ENCODE data around the gene GABBR2.
"Not testable (repeated sequence)": the region's sequence is repeated elsewhere in the genome, so short reads cannot be mapped to it uniquely, and the experiment has no call there.

The GABBR2 gene

GRCh38 chr9:98515506-98516204 lies 193.1 kb downstream of the GABBR2 start:
- no peak for DNase-seq (ENCODE audit: low read depth)
- no peak overlapping the region for H3K4me3 ChIP-seq (ENCODE audit: low read length)
- no peak for TF ChIP-seq CTCF (conservative IDR thresholded peaks at IDR 0.05; ENCODE audit: low read length)

GRCh38 chr9:98514841-98515240 lies 193.9 kb downstream of the GABBR2 start:
- no peak overlapping the region for H3K4me3 ChIP-seq (ENCODE audit: low read length)
- TF ChIP-seq CTCF (conservative IDR thresholded peaks at IDR 0.05; ENCODE audit: low read length) = no peak
- DNase-seq (ENCODE audit: low read depth) = no peak

- not testable (repeated sequence) for DNase-seq (ENCODE audit: low read depth); H3K4me3 ChIP-seq (ENCODE audit: low read length)
Observed at GRCh38 chr9:98508217-98508919, 200.4 kb downstream of the GABBR2 start.

GRCh38 chr9:98506422-98507054 lies 202.2 kb downstream of the GABBR2 start:
- no peak overlapping the region for H3K4me3 ChIP-seq (ENCODE audit: low read length)
- no peak for DNase-seq (ENCODE audit: low read depth)
- TF ChIP-seq CTCF (conservative IDR thresholded peaks at IDR 0.05; ENCODE audit: low read length) = no peak

GRCh38 chr9:98504298-98505282 lies 204.1 kb downstream of the GABBR2 start:
- no peak overlapping the region for H3K4me3 ChIP-seq (ENCODE audit: low read length)
- DNase-seq (ENCODE audit: low read depth) = no peak
- no peak for TF ChIP-seq CTCF (conservative IDR thresholded peaks at IDR 0.05; ENCODE audit: low read length)

GRCh38 chr9:98503867-98504266 lies 204.9 kb downstream of the GABBR2 start:
- no peak for DNase-seq (ENCODE audit: low read depth)
- no peak for TF ChIP-seq CTCF (conservative IDR thresholded peaks at IDR 0.05; ENCODE audit: low read length)
- H3K4me3 ChIP-seq (ENCODE audit: low read length) = no peak overlapping the region

- TF ChIP-seq CTCF (conservative IDR thresholded peaks at IDR 0.05; ENCODE audit: low read length) = peak; percentile 16; the same call in 1 of the 2 replicates
- DNase-seq (ENCODE audit: low read depth) = peak; percentile 82
- no peak overlapping the region for H3K4me3 ChIP-seq (ENCODE audit: low read length)
Observed at GRCh38 chr9:98502976-98503325, 205.8 kb downstream of the GABBR2 start.

All from AG10803 (cell line).